Prostate gland (tissue), 2 donors: ENCODE data around the gene DLL3. TPM values are rescaled to one million over a fixed set of nuclear protein-coding genes. Genes with fewer than 3 reads are reported as not detected.

Source experiments
- DNase-seq: peaks from one replicate; pipeline ENCODE4 v3.0.0-alpha.2; 2019; ENCODE audit warnings: low spot score
- H3K27ac ChIP-seq, 2 donors: fragments of 200-600 bp; sonication (generic); 2 replicates each; pipeline ENCODE4 v1.5.1; 2017 to 2019
- H3K27me3 ChIP-seq: fragments of 200-600 bp; sonication (generic); replicated peaks from 2 replicates; pipeline ENCODE4 v1.5.1; 2019; ENCODE audit not compliant: insufficient read depth
- H3K36me3 ChIP-seq, 2 donors: fragments of 200-600 bp; sonication (generic); 1 replicate in 1 of 2; 2 replicates in 1 of 2; pipeline versions ENCODE4 v1.5.1 to v1.8.1; 2017 to 2019
- H3K4me1 ChIP-seq: fragments of 200-600 bp; sonication (generic); replicated peaks from 2 replicates; pipeline ENCODE4 v1.5.1; 2019
- H3K4me3 ChIP-seq, 2 donors: fragments of 200-600 bp; sonication (generic); 2 replicates each; pipeline ENCODE4 v1.5.1; 2017 to 2019
- H3K9me3 ChIP-seq: fragments of 200-600 bp; sonication (generic); 2 replicates; pipeline ENCODE4 v1.5.1; 2017
- CTCF ChIP-seq, 4 experiments: fragments of 200-600 bp in 2 of 4; fragments of 450-650 bp in 2 of 4; sonication (generic) in 2 of 4; IDR thresholded peaks; 1 replicate in 3 of 4; 2 replicates in 1 of 4; pipeline ENCODE4 v1.5.1; 2016 to 2019; ENCODE audit warnings: antibody characterized with exemption in 4 of 4, mild to moderate bottlenecking in 2 of 4, moderate library complexity in 2 of 4
- POLR2A ChIP-seq: fragments of 450-650 bp; IDR thresholded peaks from one replicate; pipeline ENCODE4 v1.6.1; 2016; ENCODE audit warnings: antibody characterized with exemption, mild to moderate bottlenecking
- POLR2AphosphoS5 ChIP-seq: sonication (generic); formaldehyde crosslinking; IDR thresholded peaks from one replicate; pipeline ENCODE4 v1.6.1; 2017; ENCODE audit warnings: antibody characterized with exemption
- WGBS: methylation state at CpG from one replicate; pipeline ENCODE4 v1.1.5; 2018; 5-methylcytosine and 5-hydroxymethylcytosine counted together
- intact Hi-C: fragments of 100-400 bp; cut with DNase I; formaldehyde crosslinking; loops from one replicate; pipeline ENCODE4 v1.14.2; 2022
- total RNA-seq, 2 donors: library from RNA; depleted of rRNA; stranded (reverse); fragments of >200 nt; gene quantifications; one replicate each; pipeline ENCODE4 v1.1.0, GENCODE V29; 2016

The DLL3 gene
- total RNA-seq, 2 donors from 2014 or later: 6.3 TPM; not detected in 1

- H3K27ac ChIP-seq: peak overlapping the region; percentile 77 to 82
- H3K9me3 ChIP-seq: no peaks in the 10 kb centered on the region
- H3K27me3 ChIP-seq: no peaks in the 10 kb centered on the region
- 32% methylated on average over 10 of the region's 10 CpGs for WGBS
- H3K4me1 ChIP-seq: peaks cover 12% of the 10 kb centered on the region
- H3K4me3 ChIP-seq: peak overlapping the region; percentile 85 to 97
- no peaks in the 10 kb centered on the region for H3K36me3 ChIP-seq
- no peak for DNase-seq
- intact Hi-C loops: no loop called here
- TF ChIP-seq POLR2A (no peak), CTCF (IDR thresholded peaks at IDR 0.05) (no peak), POLR2AphosphoS5 (no peak)
These were observed 18.8 kb upstream of the DLL3 start for GRCh38 chr19:39479916-39480315.

GRCh38 chr19:39480337-39481228, 18.2 kb upstream of the DLL3 start, which contains the start of gene TIMM50:
TIMM50 (plus strand) TSS chr19:39480838; CDS start chr19:39480854, 16 bp downstream.
- no peaks in the 10 kb centered on the region for H3K27me3 ChIP-seq
- H3K4me1 ChIP-seq: peaks cover 12% of the 10 kb centered on the region
- H3K4me3 ChIP-seq: peak within 1 kb of the TSS; percentile 85 to 97
- TF ChIP-seq CTCF (IDR thresholded peaks at IDR 0.05) (peak in 1 of 4 experiments; percentile 36), POLR2AphosphoS5 (peak; percentile 98), POLR2A (peak; percentile 58)
- WGBS: under 1% methylated on average over 62 of the region's 62 CpGs
- DNase-seq: peak; percentile 93
- H3K36me3 ChIP-seq: no peaks in the 10 kb centered on the region
- intact Hi-C loops: no loop called here
- H3K27ac ChIP-seq: peak within 1 kb of the TSS; percentile 77 to 82
- H3K9me3 ChIP-seq: no peaks in the 10 kb centered on the region

- Histone ChIP-seq H3K27ac (peak overlapping the region; percentile 77 to 82), H3K4me1 (peaks cover 12% of the 10 kb centered on the region), H3K9me3 (no peaks in the 10 kb centered on the region), H3K4me3 (peak overlapping the region; percentile 85 to 97), H3K36me3 (no peaks in the 10 kb centered on the region), H3K27me3 (no peaks in the 10 kb centered on the region)
- no peak for TF ChIP-seq POLR2A
- no peak for TF ChIP-seq POLR2AphosphoS5
- TF ChIP-seq CTCF (IDR thresholded peaks at IDR 0.05): no peak
- intact Hi-C loops: no loop called here
- WGBS: 1% methylated on average over 12 of the region's 12 CpGs
- DNase-seq: no peak
These were observed 17.6 kb upstream of the DLL3 start for GRCh38 chr19:39481229-39481545.

GRCh38 chr19:39481676-39482075, 17.1 kb upstream of the DLL3 start:
- intact Hi-C loops: no loop called here
- Histone ChIP-seq H3K4me1 (peaks cover 12% of the 10 kb centered on the region), H3K27me3 (no peaks in the 10 kb centered on the region), H3K4me3 (peak overlapping the region; percentile 85 to 97), H3K9me3 (no peaks in the 10 kb centered on the region), H3K36me3 (no peaks in the 10 kb centered on the region), H3K27ac (no peak overlapping the region)
- WGBS: 65% methylated on average over 11 of the region's 11 CpGs
- no peak for DNase-seq
- TF ChIP-seq POLR2AphosphoS5 (no peak), CTCF (IDR thresholded peaks at IDR 0.05) (no peak), POLR2A (no peak)

GRCh38 chr19:39483141-39483540, 15.6 kb upstream of the DLL3 start:
- H3K36me3 ChIP-seq: peaks cover 1 to 3% of the 10 kb centered on the region in 2 donors
- no peak overlapping the region for H3K4me3 ChIP-seq
- 72% methylated on average over 6 of the region's 6 CpGs for WGBS
- H3K4me1 ChIP-seq: peaks cover 12% of the 10 kb centered on the region
- intact Hi-C loops: no loop called here
- H3K27ac ChIP-seq: no peak overlapping the region
- H3K27me3 ChIP-seq: no peaks in the 10 kb centered on the region
- no peaks in the 10 kb centered on the region for H3K9me3 ChIP-seq
- no peak for TF ChIP-seq POLR2AphosphoS5
- no peak for TF ChIP-seq CTCF (IDR thresholded peaks at IDR 0.05)
- TF ChIP-seq POLR2A: no peak
- DNase-seq: no peak
